Stimulated activated CD8-positive, alpha-beta memory T cell treated with anti-CD3 and anti-CD28 coated beads, Interleukin-7, amount 100 ng/mL, for 48 hours (primary cell): ENCODE results near the gene DOP1B.
"Not testable (repeated sequence)": the region's sequence is repeated elsewhere in the genome, so short reads cannot be mapped to it uniquely, and the experiment has no call there.

Experiments used
- DNase-seq, 2 donors: peaks; one replicate each; pipeline ENCODE4 v3.0.0-alpha.2; 2020; ENCODE audit warnings: low read depth in 1 of 2; ENCODE audit errors: extremely low read depth in 1 of 2

DOP1B gene

DNA sequence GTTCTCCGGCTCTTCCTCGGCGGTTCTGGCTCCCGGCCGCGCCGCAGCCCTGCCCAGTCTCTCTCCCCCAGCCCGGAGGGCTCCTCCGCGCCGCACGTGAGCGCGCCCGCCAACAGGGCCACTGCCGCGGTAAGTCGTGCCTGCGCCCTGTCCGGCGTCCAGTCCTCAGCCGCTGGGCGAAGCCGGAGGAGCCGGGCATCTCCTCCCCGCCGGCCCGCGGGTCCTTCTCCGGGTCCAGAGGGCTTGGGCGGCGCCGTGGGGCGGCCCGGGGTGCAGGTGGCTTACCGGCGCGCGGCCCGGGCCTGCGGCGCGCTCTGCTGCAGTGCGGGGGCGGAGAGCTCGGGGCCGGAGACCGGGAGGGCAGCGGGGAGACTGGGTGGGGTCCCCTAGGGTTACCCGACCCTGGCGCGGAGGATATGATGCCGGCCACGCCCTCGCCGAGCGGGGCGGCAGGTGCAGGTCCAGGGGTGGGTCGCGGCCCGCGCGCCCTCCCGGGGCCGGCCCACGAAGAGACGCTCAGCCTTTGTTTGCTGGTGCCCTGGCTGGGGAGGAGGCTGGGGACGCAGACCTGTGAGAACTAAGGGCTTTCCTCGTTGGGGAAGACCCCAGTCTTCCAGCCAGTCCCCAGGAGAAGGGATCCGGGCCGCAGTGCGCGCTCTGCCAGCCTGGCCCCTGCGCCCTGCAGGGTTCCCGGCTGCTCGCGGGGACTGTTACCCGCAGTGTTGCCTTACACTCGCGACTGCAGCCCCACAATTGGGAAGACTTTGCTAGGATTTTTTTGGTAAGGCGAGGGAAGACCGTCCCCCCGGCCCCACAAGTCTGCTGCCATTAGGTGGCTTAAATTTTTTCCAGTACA is at the start of gene DOP1B:
TSS of gene DOP1B (plus strand) at position 10 of the 856 bp plus-strand sequence. CDS start 7,910 bp downstream, outside the sequence.
- DNase-seq = peak in 1 of 2 donors; percentile 23

DNA sequence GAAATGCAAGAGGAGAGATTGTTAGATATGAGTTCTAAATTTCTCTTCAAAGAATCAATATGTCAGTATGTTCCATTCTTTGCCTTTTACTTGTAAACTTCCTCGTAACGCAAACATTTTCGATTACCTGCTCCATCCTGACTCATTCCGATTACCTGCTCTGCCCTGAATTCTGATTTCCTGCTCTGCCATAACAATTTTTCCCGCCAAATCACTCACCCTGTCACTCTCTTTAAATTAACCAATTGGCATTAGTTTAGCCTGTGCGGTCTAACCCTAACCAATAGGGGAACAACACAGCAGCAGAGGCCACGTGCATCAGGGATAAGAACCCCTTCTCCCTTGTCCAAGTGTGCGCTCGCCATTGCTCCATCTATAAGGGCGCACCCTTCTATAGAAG is 46.8 kb upstream of the DOP1B start:
- no peak for DNase-seq

DNA sequence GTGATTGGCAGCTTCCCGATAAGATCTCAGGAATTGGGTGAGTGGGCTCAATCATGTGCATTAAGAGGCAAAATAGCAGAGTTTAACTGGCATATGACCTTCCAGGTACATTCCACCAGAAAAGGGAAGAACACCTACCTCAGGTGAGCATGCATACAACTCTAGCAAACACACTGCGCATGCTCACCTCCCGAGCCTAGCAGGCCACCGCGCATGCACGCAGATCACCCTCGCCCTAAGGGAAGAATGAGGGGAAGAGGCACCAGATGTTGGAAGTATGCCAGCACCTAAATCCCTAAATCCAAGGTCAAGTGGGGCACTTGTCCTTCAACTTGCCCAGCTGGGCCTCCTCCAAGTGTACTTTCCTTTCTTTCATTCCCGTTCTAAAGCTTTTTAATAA is 45.4 kb upstream of the DOP1B start:
- DNase-seq = no peak

DNA sequence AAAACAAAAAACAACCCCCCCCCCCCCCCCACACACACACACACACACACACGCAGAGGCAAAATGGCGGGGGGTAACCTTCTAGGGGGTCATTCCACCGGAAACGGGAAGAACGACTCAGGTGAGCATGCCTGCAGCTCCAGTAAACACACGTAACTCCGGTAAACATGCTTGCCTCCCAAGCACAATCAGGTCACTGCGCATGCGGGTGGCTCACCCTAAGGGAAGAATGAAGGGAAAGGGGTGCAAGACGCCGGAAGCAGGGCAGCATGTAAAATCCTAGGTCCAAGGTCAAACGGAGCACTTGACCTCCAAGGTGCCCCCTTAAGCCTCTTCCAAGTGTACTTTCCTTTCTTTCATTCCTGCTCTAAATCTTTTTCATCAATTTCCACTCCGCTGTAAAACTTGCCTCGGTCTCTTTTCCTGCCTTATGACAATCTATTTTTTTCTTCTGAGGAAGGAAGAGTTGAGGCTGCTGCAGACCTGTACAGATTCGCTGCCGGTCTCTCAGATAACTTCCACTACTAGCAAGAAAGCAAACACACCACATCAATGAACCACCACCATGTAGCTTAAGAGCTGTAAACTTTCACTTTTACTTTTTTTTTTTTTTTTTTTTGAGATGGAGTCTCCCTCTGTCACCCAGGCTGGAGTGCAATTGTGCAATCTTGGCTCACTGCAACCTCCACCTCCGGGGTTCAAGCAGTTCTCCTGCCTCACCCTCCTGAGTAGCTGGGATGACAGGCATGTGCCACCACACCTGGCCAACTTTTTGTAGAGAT is 42.8 kb upstream of the DOP1B start:
- no peak for DNase-seq

GRCh38 chr21:36115138-36115730 is 41.4 kb upstream of the DOP1B start:
- no peak for DNase-seq

- DNase-seq = no peak
Observed at GRCh38 chr21:36117286-36117741, 39.3 kb upstream of the DOP1B start.

DNA sequence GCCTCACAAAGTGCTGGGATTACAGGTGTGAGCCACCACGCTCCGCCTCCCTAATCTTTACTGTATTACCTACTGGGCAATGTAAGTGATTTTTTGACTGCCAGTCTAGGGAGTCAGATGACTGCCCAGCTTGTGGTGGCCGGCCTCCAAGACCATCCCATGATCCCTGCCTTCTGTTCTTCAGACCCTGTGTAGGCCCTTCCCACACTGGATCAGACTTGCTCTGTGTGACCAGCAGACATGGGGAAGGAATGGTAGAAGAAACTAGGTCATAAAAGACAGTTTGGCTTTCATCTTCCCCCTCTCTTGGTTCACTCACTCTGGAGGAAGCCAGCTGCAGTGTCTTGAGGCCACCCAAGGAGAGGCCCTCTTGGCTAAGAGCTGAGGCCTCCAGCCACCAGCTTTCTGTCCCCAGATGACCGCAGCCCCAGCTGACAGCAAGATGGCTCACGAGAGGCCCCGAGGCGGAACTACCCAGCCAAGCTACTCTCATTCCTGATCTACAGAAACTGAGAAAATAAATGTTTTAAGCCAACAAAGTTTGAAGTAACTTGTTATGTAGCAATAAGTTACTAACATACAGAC is 36.2 kb upstream of the DOP1B start:
- DNase-seq = no peak

DNA sequence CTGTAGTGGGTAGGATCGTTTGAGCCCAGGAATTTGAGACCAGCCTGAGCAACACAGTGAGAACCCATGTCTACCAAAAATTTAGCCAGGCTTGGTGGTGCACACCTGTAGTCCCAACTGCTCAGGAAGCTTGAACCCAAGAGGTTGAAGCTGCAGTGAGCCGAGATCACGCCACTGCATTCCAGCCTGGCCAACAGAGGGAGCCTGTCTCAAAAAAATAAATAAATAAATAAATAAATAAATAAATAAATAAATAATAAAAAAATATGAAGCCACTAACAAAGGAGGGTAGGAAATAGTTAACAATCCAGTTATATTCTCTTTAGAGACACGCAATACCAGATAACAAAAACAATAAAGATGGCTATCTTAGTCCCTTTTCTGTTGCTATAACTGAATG is 33.6 kb upstream of the DOP1B start:
- DNase-seq = no peak

- DNase-seq = no peak
Observed at GRCh38 chr21:36124395-36124794, 32.2 kb upstream of the DOP1B start.

DNA sequence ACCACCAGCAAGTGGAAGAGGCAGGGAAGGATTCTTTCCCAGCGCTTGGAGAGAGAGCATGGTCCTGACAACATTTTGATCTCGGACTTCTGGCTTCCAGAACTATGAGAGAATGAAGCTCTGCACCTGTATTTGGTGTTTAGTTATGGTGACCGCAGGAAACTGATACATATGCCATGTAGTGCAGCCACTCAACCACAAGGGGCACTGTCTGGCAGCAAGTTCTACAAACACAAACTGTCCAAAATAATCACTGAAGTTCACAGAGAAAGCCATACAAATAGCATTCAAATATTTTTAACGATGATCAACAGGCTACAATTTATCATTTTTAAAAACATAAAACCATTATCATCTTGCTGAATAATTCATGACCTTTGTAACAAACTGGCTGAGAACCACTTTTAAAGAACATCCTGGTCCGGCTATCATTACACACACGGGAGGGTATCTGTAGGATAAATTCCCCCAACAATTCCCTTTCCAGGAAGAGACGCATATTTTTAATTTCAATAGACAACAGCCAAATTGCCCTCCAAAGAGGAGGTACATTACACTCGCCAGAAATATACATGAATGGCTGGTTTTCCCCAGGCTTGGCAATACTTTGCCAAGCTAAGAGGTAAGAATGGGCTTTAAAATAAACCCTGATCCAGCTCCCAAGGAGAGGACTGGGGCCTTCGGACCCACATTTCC is 31.0 kb upstream of the DOP1B start:
- DNase-seq = no peak

GRCh38 chr21:36126208-36126565 is 30.4 kb upstream of the DOP1B start:
- DNase-seq = no peak

- DNase-seq = no peak
Observed at GRCh38 chr21:36126621-36127110, 30.0 kb upstream of the DOP1B start.

DNA sequence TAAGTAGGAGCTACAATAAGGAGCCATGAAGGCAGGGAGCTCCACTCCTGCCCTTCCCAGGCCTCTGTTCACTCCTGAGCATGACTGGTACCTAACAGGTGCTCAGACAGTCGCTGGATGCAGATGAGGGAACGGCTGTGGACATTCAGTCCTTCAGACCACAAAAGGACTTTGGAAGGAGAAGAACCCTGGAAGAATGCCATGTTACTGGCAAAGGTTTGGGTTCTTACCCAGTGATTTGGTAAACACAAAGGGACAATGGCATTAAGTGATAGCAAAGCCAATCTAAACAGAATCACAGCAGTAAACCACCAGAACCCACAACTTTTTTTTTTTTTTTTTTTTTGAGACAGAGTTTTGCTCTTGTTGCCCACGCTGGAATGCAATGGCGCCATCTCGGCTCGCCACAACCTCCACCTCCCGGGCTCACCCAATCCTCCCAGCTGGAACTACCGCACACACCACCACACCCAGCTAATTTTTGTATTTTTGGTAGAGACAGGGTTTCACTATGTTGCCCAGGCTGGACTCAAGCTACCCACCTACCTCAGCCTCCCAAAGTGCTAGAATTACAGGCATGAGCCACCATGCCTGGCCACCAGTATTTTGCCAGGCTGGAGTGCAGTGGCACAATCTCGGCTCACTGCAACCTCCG is 29.2 kb upstream of the DOP1B start:
- DNase-seq = no peak

GRCh38 chr21:36127977-36128376 is 28.6 kb upstream of the DOP1B start:
- no peak for DNase-seq

DNA sequence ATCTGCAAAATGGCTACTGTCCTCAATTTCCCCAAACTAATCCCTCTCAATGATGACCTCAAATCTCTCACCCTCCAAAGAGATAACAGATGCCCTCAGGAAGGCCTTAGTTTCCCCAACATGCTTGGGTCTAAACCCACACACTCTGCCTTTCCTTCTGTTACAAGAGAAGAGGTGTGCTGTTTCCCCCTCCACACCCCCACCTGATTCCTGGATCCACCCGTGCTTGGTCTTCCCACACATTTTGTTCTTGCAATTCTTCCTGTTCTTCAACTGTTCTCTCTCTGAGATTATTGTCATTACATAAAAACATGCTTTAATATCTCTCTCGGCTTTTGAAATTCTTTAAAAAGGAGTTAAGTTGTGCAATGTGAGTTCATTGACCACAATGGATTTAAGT is 27.4 kb upstream of the DOP1B start:
- no peak for DNase-seq

GRCh38 chr21:36130414-36130762 is 26.2 kb upstream of the DOP1B start:
- DNase-seq = not testable (repeated sequence)

DNA sequence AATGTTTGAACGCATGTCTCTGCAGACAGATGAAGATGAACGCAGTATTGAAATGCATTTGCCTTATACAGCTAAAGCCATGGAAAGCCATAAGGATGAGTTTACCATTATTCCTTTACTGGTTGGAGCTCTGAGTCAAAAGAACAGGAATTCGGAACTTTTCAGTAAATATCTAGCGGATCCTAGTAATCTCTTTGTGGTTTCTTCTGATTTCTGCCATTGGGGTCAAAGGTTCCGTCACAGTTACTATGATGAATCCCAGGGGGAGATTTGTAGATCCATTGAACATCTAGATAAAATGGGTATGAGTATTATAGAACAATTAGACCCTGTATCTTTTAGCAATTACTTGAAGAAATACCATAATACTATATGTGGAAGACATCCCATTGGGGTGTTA is 25.8 kb upstream of the DOP1B start:
- DNase-seq = not testable (repeated sequence)

GRCh38 chr21:36132696-36133095 is 23.9 kb upstream of the DOP1B start:
- DNase-seq = no peak

- peak in 1 of 2 donors; percentile 16 for DNase-seq
Observed at GRCh38 chr21:36134803-36135390, 21.7 kb upstream of the DOP1B start, which contains the start of gene CBR3. TSS of gene CBR3 (plus strand) at chr21:36135079. CDS start at chr21:36135193, 114 bp downstream.
